SK-N-SH (cell line): ENCODE data around the gene SNX32.

Experiments used
- CTCF ChIP-seq: fragments of 200-600 bp; sonication (generic); IDR thresholded peaks from 2 replicates; pipeline ENCODE4 v1.6.1; 2017; ENCODE audit warnings: antibody characterized with exemption, mild to moderate bottlenecking, moderate library complexity
- EP300 ChIP-seq, 2 experiments: IDR thresholded peaks; 2 replicates each; pipeline versions ENCODE4 v1.4.0 to v1.6.1; 2012; ENCODE audit warnings: borderline replicate concordance in 1 of 2, low read depth in 1 of 2, low read length in 1 of 2
- EZH2phosphoT487 ChIP-seq: fragments of 200-600 bp; sonication (generic); IDR thresholded peaks from 2 replicates; pipeline ENCODE4 v1.6.1; 2017; ENCODE audit warnings: low read depth, mixed run types, mild to moderate bottlenecking, antibody characterized with exemption, moderate library complexity, borderline replicate concordance
- GATA2 ChIP-seq: sonication (generic); formaldehyde crosslinking; IDR thresholded peaks from 2 replicates; pipeline ENCODE4 v1.5.0; 2020; ENCODE audit warnings: mild to moderate bottlenecking, missing genetic modification reagents
- TCF12 ChIP-seq: IDR thresholded peaks from 2 replicates; pipeline ENCODE4 v1.4.0; 2012
- USF2 ChIP-seq: fragments of 150-350 bp; IDR thresholded peaks from 2 replicates; pipeline ENCODE4 v1.6.1; 2017; ENCODE audit warnings: antibody characterized with exemption, low read length, low read depth, borderline replicate concordance

- TF ChIP-seq GATA2: no peak
- no peak for TF ChIP-seq CTCF
- TF ChIP-seq TCF12: no peak
- TF ChIP-seq EZH2phosphoT487: no peak
- no peak for TF ChIP-seq EP300 (IDR thresholded peaks at IDR 0.05; ENCODE audit: borderline replicate concordance in 1 of 2, low read depth in 1 of 2, low read length in 1 of 2)
- no peak for TF ChIP-seq USF2
These were observed 32.4 kb upstream of the SNX32 start for GRCh38 chr11:65801153-65801987.
